ENCODE results near the gene MYO1C.

MYO1C gene

GRCh38 chr17:1503699-1504098, 11.2 kb upstream of the MYO1C start:
- TF ChIP-seq CTCF (IDR thresholded peaks at IDR 0.05): no peak

GRCh38 chr17:1498869-1499268, 6.4 kb upstream of the MYO1C start:
- TF ChIP-seq CTCF (IDR thresholded peaks at IDR 0.05): no peak

- TF ChIP-seq CTCF (IDR thresholded peaks at IDR 0.05): no peak
Observed at GRCh38 chr17:1498233-1498632, 5.7 kb upstream of the MYO1C start.

GRCh38 chr17:1497831-1498230, 5.3 kb upstream of the MYO1C start:
- TF ChIP-seq CTCF (IDR thresholded peaks at IDR 0.05): no peak

GRCh38 chr17:1496869-1497268, 4.4 kb upstream of the MYO1C start:
- TF ChIP-seq CTCF (IDR thresholded peaks at IDR 0.05): no peak

GRCh38 chr17:1495265-1495989, 2.9 kb upstream of the MYO1C start:
- TF ChIP-seq CTCF (IDR thresholded peaks at IDR 0.05): no peak

- no peak for TF ChIP-seq CTCF (IDR thresholded peaks at IDR 0.05)
Observed at GRCh38 chr17:1494736-1495253, 2.3 kb upstream of the MYO1C start.

All from LNCAP (cell line).